Muscle of leg (tissue), 11 donors: ENCODE data around the gene EIF2AK3. TPM values are rescaled to one million over a fixed set of nuclear protein-coding genes. Genes with fewer than 3 reads are reported as not detected.
"Not testable (repeated sequence)": the region's sequence is repeated elsewhere in the genome, so short reads cannot be mapped to it uniquely, and the experiment has no call there.

Experiments
- DNase-seq: peaks from one replicate; pipeline ENCODE4 v3.0.0; 2013
- H3K27ac ChIP-seq: one replicate; pipeline ENCODE4 v1.5.1; 2013; ENCODE audit warnings: mild to moderate bottlenecking, low read length, control low read depth
- H3K27me3 ChIP-seq: one replicate; pipeline ENCODE4 v1.6.1; 2013; ENCODE audit warnings: low read length; ENCODE audit not compliant: control insufficient read depth, insufficient read depth
- H3K36me3 ChIP-seq: one replicate; pipeline ENCODE4 v1.6.1; 2013; ENCODE audit warnings: low read length; ENCODE audit not compliant: control insufficient read depth, insufficient read depth
- H3K4me1 ChIP-seq: one replicate; pipeline ENCODE4 v1.6.1; 2013; ENCODE audit warnings: low read length; ENCODE audit not compliant: control insufficient read depth, insufficient read depth
- H3K4me3 ChIP-seq: one replicate; pipeline ENCODE4 v1.5.1; 2013; ENCODE audit warnings: low read length, control low read depth
- H3K9me3 ChIP-seq: replicated peaks from 2 replicates; pipeline ENCODE4 v1.6.1; 2013; ENCODE audit warnings: low read depth, low read length; ENCODE audit not compliant: control insufficient read depth
- WGBS: methylation state at CpG from one replicate; pipeline ENCODE4 v1.1.5; 2013; ENCODE audit warnings: missing lambda C conversion rate; ENCODE audit not compliant: insufficient coverage; 5-methylcytosine and 5-hydroxymethylcytosine counted together
- polyA plus RNA-seq, 8 donors: library from polyadenylated mRNA; unstranded; fragments of 120-200 nt; gene quantifications; one replicate each; pipeline versions ENCODE4 v1.2.1 to v1.2.3, GENCODE V29; 2013; ENCODE audit warnings: inconsistent platforms in 1 of 8, low replicate concordance in 1 of 8; ENCODE audit not compliant: insufficient read length in 8 of 8, insufficient read depth in 1 of 8
- total RNA-seq: library from RNA; stranded (reverse); fragments of 120-200 nt; gene quantifications from one replicate; pipeline ENCODE4 v1.2.4, GENCODE V29; 2013

The EIF2AK3 gene
- total and polyA plus RNA-seq, 9 donors = 14.2 to 25.4 (median 19.2) TPM

GRCh38 chr2:88554189-88554588 is 73.1 kb downstream of the EIF2AK3 start:
- no CpG with 5 or more reads among the region's 5 CpGs for WGBS
- no peak for DNase-seq
- no peak overlapping the region for H3K4me3 ChIP-seq
- H3K27me3 ChIP-seq = peaks cover 8% of the 10 kb centered on the region
- no peaks in the 10 kb centered on the region for H3K9me3 ChIP-seq
- H3K27ac ChIP-seq = no peak overlapping the region
- H3K4me1 ChIP-seq = peaks cover 5% of the 10 kb centered on the region
- H3K36me3 ChIP-seq = peaks cover 16% of the 10 kb centered on the region

GRCh38 chr2:88549616-88550292 is 77.5 kb downstream of the EIF2AK3 start:
- no peak for DNase-seq
- H3K27me3 ChIP-seq = peaks cover 8% of the 10 kb centered on the region
- peaks cover 5% of the 10 kb centered on the region for H3K4me1 ChIP-seq
- H3K4me3 ChIP-seq = no peak overlapping the region
- 3% methylated on average over 31 of the region's 36 CpGs for WGBS
- no peak overlapping the region for H3K27ac ChIP-seq
- H3K36me3 ChIP-seq = no peaks in the 10 kb centered on the region
- H3K9me3 ChIP-seq = no peaks in the 10 kb centered on the region

GRCh38 chr2:88546291-88546690 is 81.0 kb downstream of the EIF2AK3 start:
- not testable (repeated sequence) for H3K4me1 ChIP-seq, H3K27ac ChIP-seq, H3K27me3 ChIP-seq, H3K4me3 ChIP-seq, H3K36me3 ChIP-seq, DNase-seq, H3K9me3 ChIP-seq
- WGBS = 80% methylated on average over 1 of the region's 4 CpGs

- 89% methylated on average over 3 of the region's 5 CpGs for WGBS
- Histone ChIP-seq H3K27me3 (peaks cover 7% of the 10 kb centered on the region), H3K4me1 (peaks cover 5% of the 10 kb centered on the region), H3K9me3 (no peaks in the 10 kb centered on the region), H3K36me3 (no peaks in the 10 kb centered on the region), H3K27ac (no peak overlapping the region), H3K4me3 (no peak overlapping the region)
- DNase-seq = no peak
Measured at GRCh38 chr2:88545118-88545517, 82.1 kb downstream of the EIF2AK3 start.

- WGBS = 57% methylated on average over 5 of the region's 6 CpGs
- H3K27me3 ChIP-seq = no peaks in the 10 kb centered on the region
- H3K27ac ChIP-seq = no peak overlapping the region
- H3K4me1 ChIP-seq = no peaks in the 10 kb centered on the region
- no peak for DNase-seq
- H3K36me3 ChIP-seq = no peaks in the 10 kb centered on the region
- H3K9me3 ChIP-seq = no peaks in the 10 kb centered on the region
- H3K4me3 ChIP-seq = no peak overlapping the region
Measured at GRCh38 chr2:88543541-88544057, 83.7 kb downstream of the EIF2AK3 start.

- H3K27me3 ChIP-seq = no peaks in the 10 kb centered on the region
- no peaks in the 10 kb centered on the region for H3K36me3 ChIP-seq
- H3K4me3 ChIP-seq = no peak overlapping the region
- H3K27ac ChIP-seq = no peak overlapping the region
- DNase-seq = no peak
- no peaks in the 10 kb centered on the region for H3K9me3 ChIP-seq
- WGBS = 69% methylated on average over 2 of the region's 6 CpGs
- no peaks in the 10 kb centered on the region for H3K4me1 ChIP-seq
Measured at GRCh38 chr2:88542668-88543067, 84.6 kb downstream of the EIF2AK3 start.

- no peaks in the 10 kb centered on the region for H3K9me3 ChIP-seq
- no peaks in the 10 kb centered on the region for H3K36me3 ChIP-seq
- no peak for DNase-seq
- H3K4me1 ChIP-seq = no peaks in the 10 kb centered on the region
- H3K27ac ChIP-seq = no peak overlapping the region
- WGBS = 73% methylated on average over 2 of the region's 2 CpGs
- no peak overlapping the region for H3K4me3 ChIP-seq
- H3K27me3 ChIP-seq = no peaks in the 10 kb centered on the region
Measured at GRCh38 chr2:88540346-88540745, 86.9 kb downstream of the EIF2AK3 start.

- Histone ChIP-seq H3K27me3 (no peaks in the 10 kb centered on the region), H3K4me1 (no peaks in the 10 kb centered on the region), H3K36me3 (no peaks in the 10 kb centered on the region), H3K4me3 (no peak overlapping the region), H3K9me3 (no peaks in the 10 kb centered on the region), H3K27ac (no peak overlapping the region)
- no peak for DNase-seq
- 93% methylated on average over 7 of the region's 11 CpGs for WGBS
Measured at GRCh38 chr2:88538362-88538917, 88.8 kb downstream of the EIF2AK3 start.

- Histone ChIP-seq H3K9me3 (no peaks in the 10 kb centered on the region), H3K27ac (no peak overlapping the region), H3K27me3 (no peaks in the 10 kb centered on the region), H3K4me3 (no peak overlapping the region), H3K36me3 (no peaks in the 10 kb centered on the region), H3K4me1 (no peaks in the 10 kb centered on the region)
- DNase-seq = no peak
- WGBS = 45% methylated on average over 6 of the region's 6 CpGs
Measured at GRCh38 chr2:88537640-88538039, 89.6 kb downstream of the EIF2AK3 start.

GRCh38 chr2:88530081-88530480 is 97.2 kb downstream of the EIF2AK3 start:
- Histone ChIP-seq H3K27me3 (no peaks in the 10 kb centered on the region), H3K4me1 (no peaks in the 10 kb centered on the region), H3K27ac (no peak overlapping the region), H3K9me3 (no peaks in the 10 kb centered on the region), H3K4me3 (no peak overlapping the region), H3K36me3 (no peaks in the 10 kb centered on the region)
- DNase-seq = no peak
- 100% methylated on average over 1 of the region's 4 CpGs for WGBS
